ENCODE measurements around the gene ATG7.

DNA sequence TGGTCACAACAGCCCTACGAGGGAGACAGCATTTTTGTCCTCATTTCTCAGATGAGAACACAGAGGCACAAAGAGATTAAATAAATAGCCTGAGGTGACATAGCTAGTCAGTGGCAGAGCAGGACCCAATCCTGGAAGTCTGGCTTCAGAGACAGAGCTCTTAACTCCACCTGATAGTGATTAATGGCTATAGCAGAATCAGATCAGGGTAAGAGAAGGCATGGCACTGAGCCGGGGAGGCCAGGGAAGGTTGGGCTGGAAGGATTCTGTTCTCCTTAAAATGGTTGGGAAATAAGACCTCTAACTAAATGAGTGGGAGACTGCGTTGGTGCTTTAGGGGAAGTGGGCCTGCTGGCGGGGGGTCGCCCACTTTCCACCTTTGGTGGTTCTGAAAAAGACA lies 267.0 kb downstream of the ATG7 start:
- TF ChIP-seq, protein P1, sequence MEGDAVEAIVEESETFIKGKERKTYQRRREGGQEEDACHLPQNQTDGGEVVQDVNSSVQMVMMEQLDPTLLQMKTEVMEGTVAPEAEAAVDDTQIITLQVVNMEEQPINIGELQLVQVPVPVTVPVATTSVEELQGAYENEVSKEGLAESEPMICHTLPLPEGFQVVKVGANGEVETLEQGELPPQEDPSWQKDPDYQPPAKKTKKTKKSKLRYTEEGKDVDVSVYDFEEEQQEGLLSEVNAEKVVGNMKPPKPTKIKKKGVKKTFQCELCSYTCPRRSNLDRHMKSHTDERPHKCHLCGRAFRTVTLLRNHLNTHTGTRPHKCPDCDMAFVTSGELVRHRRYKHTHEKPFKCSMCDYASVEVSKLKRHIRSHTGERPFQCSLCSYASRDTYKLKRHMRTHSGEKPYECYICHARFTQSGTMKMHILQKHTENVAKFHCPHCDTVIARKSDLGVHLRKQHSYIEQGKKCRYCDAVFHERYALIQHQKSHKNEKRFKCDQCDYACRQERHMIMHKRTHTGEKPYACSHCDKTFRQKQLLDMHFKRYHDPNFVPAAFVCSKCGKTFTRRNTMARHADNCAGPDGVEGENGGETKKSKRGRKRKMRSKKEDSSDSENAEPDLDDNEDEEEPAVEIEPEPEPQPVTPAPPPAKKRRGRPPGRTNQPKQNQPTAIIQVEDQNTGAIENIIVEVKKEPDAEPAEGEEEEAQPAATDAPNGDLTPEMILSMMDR (conservative IDR thresholded peaks at IDR 0.05) = no peak
- TF ChIP-seq EZH2 (IDR thresholded peaks at IDR 0.05; ENCODE audit: low read depth) = no peak

Data from PC-9 (cell line).